ENCODE measurements around the gene C14orf132.

Gene C14orf132

DNA sequence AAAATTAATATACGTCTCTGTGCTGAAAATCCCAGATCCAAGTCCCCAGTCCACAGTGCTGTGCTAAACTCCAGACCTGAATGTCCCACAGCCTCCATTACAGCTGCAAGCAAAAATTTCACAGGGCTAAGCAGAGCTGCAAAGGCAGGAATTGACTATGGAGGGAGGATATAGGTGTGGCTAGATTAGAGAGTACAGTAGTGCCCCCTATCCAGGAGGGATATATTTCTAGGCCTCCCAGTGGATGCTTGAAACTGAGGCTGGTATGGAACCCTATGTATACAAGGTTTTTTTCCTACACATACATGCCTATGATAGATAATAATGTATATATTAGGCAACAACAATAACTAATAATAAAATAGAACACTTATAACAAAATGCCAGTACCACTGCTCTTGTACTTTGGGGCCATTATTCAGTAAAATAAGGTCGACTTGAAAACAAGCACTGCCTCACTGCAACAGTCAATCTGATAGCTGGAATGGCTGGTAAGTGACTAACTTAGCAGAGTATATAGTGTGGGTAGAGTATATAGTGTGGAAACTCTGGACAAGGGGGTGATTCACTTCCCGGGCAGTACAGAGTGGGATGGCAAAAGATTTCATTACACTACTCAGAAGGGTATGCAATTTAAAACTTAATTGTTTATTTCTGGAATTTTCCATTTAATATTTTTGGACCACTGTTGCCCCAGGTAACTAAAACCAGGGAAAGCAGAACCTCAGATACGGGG, 82.7 kb downstream of the C14orf132 start:
- no peak for DNase-seq

DNA sequence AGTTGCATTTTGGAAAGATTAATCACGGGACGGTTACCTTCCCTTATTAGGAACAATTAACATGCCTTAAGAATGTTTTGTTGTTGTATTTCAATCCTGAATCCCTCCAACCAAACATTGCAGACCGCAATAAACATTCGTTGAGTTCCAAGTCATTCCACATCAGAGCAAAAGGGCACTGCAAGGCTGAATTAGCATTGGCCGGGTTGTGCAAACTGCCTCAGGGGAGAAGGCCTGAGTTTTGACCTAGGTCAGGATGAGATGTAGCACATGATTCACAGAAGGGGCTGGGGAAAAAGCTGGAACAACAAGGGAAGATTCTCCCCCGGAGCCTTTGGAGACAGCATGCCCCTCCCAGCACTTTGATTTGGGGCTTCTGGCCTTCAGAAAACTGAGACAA, 83.3 kb downstream of the C14orf132 start:
- DNase-seq, result no peak

DNA sequence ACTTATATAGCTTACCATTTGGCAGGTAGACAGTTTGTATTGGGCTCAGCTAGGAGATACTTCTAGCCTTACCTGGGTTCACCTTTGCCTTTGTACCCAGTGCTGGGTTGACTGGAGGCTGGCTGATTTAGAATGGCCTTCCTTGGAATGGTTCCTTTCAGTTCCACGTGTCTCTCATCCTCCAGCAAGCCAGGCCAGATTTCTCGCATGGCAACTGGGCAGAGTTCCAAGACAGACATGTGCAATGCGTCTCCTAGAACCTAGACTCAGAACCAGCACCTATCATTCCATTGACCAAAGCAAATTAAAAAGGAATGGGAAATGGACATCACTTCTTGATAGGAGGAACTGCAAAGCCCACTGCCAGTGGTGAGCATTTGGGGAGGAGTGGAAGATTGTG, 86.4 kb downstream of the C14orf132 start:
- DNase-seq, result no peak

DNA sequence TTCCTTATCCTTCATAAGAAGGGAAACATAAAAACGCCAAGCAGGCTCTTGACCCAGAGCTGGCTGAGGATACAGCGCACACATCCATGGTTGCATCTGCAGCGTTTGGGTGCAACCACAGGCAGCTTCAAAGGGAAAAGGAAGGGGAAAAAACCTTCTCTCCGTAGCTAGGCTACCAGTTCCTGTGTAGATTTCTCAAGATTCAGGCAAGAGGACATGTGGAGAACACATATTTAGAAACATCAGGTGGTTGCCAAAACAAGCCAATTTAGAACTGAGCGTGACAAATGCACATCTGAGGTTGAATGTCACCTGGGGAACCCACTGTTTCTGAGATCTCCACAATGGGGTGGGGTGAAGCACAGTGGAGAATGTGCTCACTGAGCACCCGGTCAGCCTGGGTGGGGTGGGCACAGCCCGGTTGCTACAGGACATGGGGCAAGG, 87.2 kb downstream of the C14orf132 start:
- no peak for DNase-seq

DNA sequence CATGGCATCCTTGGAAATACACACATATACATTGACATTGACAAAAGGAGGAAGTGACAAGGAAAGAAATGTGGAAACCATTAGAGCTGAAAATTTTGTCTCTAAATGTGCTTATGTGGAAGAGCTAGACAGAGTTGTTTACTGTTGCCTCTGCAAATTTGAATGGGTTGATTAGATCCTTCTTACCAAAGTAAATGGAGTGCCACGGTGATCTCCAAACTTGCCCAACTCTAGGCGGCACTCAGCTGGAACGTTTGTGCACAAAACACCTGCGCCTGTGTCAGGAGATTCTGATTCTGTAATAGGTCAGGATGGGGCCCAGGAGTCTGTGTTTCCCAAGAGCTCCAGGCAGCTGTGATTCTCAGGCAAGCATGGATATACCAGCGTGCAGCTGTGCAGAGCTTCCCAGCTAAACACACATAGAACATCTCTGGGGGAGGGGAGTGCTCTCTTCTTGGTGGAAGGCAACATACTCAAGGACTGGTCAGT, 87.7 kb downstream of the C14orf132 start:
- peak; percentile 47 for DNase-seq

DNA sequence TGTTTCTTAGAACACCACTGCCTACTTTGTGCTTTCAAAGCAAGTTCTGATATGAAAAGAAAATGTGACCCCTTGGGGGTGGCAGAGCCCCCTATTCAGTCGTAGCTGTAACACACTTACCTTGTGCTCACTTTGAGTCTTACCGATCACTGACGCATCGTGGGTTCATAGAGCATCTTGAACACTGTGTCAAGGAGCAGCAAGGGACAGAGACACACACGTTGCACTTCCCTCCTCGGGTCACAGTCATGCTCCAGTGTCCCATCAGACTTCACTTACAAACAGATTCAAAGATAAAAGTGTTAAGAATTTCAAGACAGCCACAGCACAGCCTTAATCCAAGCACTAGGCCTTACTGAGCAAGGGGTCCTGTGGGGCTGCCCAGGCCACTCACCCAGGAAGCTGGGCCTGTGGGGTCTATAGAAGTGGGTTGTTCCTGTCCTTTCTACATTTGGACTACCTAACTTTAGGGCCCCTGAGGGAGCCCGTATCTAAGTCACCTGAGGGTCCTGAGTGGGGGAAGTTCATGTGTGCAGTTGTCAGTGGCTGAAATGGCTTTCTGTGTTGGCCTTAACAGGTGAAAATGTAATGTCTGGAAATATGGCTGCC, 90.1 kb downstream of the C14orf132 start:
- no peak for DNase-seq

DNA sequence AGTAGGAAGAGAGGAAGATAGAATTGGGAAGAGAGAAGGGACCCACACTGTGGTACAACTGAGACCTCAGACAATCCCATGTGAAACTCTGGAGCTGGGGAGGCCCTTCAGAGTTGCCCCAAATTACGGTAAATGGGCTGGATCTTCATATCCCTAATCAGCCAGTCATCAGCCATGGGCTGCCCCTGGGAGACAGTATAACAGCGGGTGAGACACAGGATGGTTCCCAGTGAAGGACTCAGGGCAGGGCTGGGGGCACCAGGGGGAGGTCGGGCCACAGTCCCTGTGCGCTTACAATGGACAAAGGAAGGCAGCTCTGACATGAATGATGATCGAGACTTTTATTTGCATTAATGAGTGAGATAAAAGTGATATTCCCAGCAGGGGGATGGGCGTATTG, 91.2 kb downstream of the C14orf132 start:
- no peak for DNase-seq

GRCh38 chr14:96130854-96131253, 91.7 kb downstream of the C14orf132 start:
- DNase-seq, result no peak

DNA sequence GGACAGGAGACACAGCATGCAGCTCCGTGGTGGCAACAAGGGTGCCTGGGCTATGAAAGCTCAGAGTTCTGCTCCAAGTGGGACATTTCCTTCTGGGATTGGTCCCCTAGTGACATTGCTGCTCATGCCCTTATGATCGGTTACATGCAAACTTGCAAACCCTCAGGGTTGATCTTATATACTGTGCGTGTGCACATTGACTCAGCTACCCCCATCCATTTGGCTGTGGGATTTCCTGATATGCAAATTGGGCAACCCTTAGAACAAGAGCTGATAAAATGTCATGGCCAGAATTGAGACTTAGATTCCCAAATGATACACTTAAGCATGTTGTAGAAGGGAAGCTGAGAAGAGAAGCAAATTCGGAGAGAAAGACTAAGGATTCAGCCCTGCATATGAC, 92.7 kb downstream of the C14orf132 start:
- DNase-seq, result no peak

DNA sequence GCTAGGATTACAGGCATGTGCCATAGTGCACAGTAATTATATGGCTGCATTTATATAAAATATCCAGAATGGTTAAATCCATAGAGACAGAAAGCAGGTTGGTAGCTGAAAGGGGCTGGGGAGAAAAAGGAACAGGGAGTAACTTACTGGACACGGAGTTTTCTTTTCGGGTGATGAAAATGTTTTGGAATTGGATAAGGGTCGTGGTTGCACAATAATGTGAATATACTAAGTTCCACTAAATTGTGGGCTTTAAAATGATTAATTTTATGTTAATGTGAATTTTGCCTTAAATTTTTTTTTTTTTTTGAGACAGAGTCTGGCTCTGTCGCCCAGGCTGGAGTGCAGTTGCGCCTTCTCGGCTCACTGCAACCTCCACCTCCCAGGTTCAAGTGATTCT, 95.3 kb downstream of the C14orf132 start:
- no peak for DNase-seq

DNA sequence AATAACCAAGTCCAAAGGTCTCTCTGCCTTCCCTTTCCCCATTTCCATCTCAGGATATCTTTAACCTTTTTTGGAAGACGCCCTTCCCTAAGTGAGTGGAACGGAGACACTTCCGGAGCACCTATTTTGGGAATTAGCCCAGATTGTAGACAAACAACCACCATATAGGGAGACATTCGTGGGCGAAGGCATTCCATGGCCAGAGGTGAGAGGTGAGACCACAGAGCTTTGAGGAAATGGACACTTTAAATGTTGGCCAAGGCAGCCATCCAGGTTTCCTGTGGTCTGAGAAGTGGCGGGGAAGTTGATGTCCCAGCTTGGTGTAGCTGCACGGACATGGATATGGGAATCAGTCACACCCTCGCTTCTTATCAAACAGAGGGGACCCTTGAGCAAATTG, 96.1 kb downstream of the C14orf132 start:
- DNase-seq, result no peak

GRCh38 chr14:96136371-96137005, 97.3 kb downstream of the C14orf132 start:
- DNase-seq, result no peak

- no peak for DNase-seq
Observed at GRCh38 chr14:96138241-96138640, 99.1 kb downstream of the C14orf132 start.

DNA sequence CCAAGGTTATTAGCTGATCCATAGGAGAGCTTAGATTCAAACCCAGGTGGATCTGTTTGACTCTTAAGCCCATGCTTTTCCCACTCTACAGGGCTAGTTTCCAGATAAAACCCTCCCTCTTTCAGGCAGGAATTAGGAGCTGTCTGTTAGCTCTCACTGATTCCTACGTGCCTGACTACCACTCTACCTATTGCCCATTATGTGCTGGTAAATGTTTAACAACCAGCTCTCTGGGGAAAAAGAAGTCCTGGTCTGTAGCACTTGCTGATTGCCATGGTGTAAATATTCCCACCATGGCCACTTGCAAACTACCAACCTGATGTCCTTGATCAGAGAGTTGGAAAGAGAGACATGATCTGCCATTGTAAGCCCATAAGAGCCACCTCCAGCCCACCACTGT, 100.0 kb downstream of the C14orf132 start:
- no peak for DNase-seq

DNA sequence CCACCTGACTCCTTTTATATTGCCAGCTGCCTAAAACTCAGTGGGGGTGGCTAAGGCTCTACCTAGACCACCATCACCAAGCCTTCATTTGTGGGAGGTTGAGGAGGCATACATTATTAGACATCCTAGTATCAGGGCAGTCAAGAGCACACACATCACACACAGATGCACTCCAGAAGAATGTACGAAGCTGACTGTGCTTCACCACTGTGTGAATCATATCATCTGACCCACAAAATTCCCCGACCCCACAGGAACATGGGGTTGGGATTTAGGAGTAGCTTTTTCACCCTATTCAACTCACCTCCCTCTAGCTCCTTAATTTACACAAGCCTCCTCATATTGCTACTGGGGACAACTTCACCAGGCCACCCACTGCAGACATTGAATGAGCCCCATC, 100.7 kb downstream of the C14orf132 start:
- DNase-seq, result no peak

DNA sequence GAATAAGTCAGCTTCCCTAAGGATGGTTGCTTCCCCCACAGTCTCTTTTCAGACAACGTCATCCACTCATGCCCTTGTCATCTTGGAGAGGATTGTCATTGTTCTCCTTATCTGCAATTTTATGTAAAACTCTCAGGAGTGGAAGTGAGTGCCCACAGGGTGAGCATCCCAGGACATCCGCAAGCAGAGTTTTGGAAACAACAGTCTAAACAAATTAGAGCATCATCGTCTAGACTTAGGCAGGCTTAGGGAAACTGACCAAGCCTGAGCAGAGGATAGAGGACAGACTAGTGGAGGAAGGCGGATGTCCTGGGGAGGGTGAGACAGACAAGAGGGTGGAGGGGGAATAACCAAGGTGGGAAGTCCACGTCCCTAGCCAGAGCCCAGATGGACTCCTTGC, 101.8 kb downstream of the C14orf132 start:
- DNase-seq, result no peak

Data from right hindlimb (tissue), 1 donor.